GM10248 (cell line): ENCODE results near the gene KBTBD8.

Experiments
- CTCF ChIA-PET: fragments of 300-600 bp; sonication (Branson Sonifier 250); formaldehyde crosslinking; extraction: SDS; loops from one replicate; lab custom pipeline; 2021; ENCODE audit warnings: antibody characterized with exemption; lab: Yijun Ruan, JAX
- POLR2A ChIA-PET: fragments of 350-650 bp; sonication (Branson Sonifier 250); formaldehyde crosslinking; extraction: SDS; loops from one replicate; lab custom pipeline; 2020; ENCODE audit warnings: antibody characterized with exemption; lab: Yijun Ruan, JAX
- DNase-seq: peaks from one replicate; pipeline ENCODE4 v3.0.0; 2012; ENCODE audit errors: extremely low spot score
- TF ChIP-seq, protein P1 (sequence below): IDR thresholded peaks from 2 replicates; pipeline ENCODE4 v1.5.1; 2012; ENCODE audit warnings: mild to moderate bottlenecking, low read depth; ENCODE audit errors: extremely low read depth, missing control alignments, control extremely low read depth

Gene KBTBD8

DNA sequence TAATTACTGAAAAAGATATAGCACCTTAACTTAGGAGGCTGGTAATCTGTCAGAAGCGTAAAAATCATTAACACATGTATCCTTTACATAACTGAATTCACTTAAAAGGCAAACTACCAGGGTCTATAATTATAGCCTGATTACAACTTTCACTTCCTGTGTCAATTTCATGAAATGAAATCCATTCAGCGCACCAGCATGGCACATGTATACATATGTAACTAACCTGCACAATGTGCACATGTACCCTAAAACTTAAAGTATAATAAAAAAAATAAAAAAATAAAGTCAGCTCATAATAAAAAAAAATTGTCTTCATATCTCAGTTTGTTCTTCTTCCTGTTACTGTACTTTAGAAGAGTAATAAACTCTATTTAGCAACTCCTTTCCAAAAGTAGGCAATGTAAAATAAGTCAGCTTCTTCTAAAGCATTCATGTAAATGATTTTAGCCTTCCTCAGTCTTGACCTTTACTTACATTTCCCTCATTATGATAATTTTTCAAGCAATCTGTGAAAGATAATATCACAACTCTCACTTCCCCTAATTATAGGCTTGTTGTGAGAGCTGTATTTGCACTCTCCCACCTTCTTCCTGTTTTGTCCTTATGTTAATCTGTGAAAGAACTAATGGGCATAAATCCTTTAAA, 50.1 kb downstream of the KBTBD8 start:
- ChIA-PET POLR2A (no interaction called here), CTCF (interaction anchor here (1.2 to 4.1 kb wide), 7 partner anchors 11 to 66 kb away, joined by 3 to 20 read pairs (median 4); partner anchors contain the start of gene KBTBD8)
- TF ChIP-seq, protein P1, sequence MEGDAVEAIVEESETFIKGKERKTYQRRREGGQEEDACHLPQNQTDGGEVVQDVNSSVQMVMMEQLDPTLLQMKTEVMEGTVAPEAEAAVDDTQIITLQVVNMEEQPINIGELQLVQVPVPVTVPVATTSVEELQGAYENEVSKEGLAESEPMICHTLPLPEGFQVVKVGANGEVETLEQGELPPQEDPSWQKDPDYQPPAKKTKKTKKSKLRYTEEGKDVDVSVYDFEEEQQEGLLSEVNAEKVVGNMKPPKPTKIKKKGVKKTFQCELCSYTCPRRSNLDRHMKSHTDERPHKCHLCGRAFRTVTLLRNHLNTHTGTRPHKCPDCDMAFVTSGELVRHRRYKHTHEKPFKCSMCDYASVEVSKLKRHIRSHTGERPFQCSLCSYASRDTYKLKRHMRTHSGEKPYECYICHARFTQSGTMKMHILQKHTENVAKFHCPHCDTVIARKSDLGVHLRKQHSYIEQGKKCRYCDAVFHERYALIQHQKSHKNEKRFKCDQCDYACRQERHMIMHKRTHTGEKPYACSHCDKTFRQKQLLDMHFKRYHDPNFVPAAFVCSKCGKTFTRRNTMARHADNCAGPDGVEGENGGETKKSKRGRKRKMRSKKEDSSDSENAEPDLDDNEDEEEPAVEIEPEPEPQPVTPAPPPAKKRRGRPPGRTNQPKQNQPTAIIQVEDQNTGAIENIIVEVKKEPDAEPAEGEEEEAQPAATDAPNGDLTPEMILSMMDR, result no peak
- peak; percentile 48 for DNase-seq

DNA sequence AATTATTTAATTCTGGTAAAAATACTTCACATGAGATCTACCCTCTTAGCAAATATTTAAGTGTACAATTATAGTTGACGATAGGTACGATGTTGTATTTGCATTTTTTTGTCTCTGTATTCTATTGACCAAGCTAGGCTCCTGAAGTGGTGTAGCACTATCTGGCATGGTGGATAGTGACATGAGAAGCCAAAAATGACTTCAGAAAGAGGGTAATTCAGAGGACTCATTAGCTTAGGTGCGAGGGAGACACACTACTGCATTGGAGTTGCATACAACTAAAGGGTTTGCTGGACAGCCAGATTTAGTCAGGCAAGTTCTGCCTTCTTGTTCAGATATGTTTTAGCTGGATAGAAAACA, 50.6 kb downstream of the KBTBD8 start:
- ChIA-PET CTCF (interaction anchor here (1.4 to 4.1 kb wide), 6 partner anchors 11 to 65 kb away, joined by 4 to 20 read pairs (median 4); partner anchors contain the start of gene KBTBD8), POLR2A (no interaction called here)
- no peak for DNase-seq
- TF ChIP-seq, protein P1, result no peak

DNA sequence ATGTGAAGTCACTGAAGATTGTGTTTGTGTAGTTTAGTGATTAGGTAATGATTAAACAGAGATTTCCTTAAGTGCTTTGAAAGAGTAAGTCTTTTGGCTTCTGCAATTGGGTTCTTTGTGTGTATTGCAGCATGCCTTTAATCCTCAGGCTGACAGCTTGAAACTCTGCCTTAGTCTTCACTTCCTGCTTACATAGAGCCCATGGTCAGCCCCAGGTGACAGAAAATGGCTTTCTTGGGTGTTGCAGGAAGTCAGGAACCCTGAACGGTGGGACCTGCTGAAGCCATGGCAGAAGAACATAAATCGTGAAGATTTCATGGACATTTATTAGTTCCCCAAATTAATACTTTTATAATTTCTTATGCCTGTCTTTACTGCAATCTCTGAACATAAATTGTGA, 61.3 kb downstream of the KBTBD8 start:
- TF ChIP-seq, protein P1, result no peak
- POLR2A ChIA-PET, result no interaction called here
- no peak for DNase-seq
- CTCF ChIA-PET, result no interaction called here
